Germinal center (tissue), 1 donor: ENCODE measurements around the gene RAD50.
"Not testable (repeated sequence)": the region's sequence is repeated elsewhere in the genome, so short reads cannot be mapped to it uniquely, and the experiment has no call there.

Experiments used
- DNase-seq: peaks from one replicate; pipeline ENCODE4 v3.0.0; 2012; ENCODE audit warnings: mixed read lengths, low spot score

Gene RAD50

DNA sequence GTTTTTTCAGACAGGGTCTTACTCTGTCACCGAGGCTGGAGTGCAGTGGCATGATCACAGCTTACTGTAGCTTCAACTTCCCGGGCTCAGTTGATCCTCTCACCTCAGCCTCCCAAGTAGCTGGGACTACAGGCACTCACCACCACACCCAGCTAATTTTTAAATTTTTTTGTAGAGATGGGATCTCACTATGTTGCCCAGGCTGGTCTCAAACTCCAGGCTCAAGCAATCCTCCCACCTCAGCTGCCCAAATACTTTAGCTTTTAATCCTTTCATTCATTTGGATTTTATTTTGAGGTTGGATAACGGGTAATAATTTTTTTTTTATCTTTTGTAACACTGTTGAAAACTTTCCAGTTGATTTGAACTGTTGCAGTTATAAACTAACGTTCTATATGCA is 76.8 kb downstream of the RAD50 start:
- not testable (repeated sequence) for DNase-seq

- DNase-seq: no peak
Observed at GRCh38 chr5:132635873-132636272, 79.1 kb downstream of the RAD50 start.

- no peak for DNase-seq
Observed at GRCh38 chr5:132637241-132637640, 80.5 kb downstream of the RAD50 start.

DNA sequence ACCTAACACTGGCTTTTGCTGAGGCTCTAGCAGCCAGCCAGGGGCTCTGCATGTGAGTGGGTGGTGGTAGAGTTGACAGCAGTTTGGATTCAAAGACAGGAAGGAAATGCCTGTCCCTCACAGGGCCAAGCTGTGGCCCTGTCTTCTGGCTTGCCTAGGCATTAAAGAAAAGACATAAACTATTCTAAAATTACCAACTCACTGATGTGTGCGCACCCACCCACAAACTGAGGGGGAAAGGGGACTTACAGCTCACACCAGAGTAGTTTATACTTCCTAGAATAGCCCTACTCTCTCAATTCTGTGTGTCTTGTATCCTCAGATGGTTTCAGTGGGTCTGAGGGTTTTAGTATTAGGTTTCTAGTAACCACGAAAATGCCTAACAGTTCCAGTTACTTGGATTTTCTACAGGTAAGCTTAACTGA is 82.9 kb downstream of the RAD50 start:
- no peak for DNase-seq

DNA sequence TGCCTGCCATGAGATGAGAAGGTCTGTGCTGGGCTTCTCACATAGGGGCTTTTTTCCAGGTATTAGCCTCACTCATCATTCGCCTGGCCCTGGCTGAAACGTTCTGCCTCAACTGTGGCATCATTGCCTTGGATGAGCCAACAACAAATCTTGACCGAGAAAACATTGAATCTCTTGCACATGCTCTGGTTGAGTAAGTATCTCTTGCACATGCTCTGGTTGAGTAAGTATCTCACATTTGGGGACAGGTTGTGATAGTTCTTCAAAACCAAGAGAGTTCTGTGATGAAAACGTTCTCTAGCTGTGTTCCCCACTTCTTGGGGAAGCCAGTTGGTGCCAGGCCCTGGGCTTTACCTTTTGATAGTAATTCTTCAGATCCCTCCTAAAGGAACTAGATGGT is 83.8 kb downstream of the RAD50 start:
- DNase-seq: no peak

DNA sequence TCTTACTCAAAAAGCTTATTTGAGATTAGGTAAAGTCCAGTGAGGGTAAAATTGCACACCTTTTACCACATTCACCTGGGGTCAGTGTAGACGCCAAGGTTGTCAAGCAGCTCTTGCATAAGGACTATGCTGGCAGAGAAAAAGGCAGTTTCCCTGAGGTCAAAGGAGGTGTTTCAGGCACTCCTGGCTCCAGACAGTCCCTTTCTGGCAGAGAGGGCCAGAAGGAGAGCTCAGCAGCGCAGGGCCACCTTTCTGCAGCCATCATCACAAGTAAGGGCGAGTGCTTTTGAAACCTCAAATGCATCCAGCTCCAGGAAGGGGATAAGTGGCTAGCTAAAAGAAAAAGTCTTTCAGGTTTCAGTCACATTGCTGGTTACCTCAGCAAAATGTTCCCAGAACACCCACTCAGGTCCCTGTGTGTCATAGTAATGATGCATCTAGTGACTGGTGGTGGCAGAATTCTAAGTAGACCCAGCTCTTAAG is 84.5 kb downstream of the RAD50 start:
- no peak for DNase-seq

DNA sequence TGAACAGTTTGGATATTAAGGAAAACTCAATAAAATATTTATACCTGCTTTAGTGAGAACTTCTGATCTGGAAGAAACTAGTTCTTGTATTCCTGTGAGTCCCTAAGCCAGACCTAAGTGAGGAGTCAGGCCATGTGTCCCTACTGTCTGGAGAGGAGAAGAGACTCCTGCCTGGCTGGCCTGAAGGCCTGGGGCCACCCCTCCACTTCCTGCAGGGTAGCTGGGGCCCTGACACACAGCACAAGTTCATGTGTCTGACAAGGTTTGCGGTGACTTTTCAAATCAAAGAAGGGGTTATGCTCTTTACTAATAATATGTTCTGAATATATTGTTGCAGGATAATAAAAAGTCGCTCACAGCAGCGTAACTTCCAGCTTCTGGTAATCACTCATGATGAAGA is 85.1 kb downstream of the RAD50 start:
- DNase-seq: no peak

DNA sequence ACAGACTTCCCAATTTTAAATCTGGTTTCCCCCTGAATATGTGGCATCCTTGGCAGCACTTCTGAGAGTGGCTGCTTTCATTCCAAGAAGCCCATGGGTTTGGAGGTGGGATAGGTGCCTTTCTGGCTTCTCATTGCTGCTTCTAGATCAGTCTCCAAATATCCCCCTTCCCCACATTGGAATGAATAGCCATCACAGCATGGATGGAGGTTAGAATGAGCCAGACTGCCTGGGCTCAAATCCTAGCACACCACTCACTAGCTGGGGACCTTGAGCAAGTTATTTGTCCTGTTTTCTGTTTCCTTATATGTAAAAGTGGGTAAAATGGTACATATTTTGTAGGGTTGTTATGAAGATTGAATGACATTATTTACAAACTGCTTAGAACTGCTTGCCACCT is 87.4 kb downstream of the RAD50 start:
- no peak for DNase-seq

DNA sequence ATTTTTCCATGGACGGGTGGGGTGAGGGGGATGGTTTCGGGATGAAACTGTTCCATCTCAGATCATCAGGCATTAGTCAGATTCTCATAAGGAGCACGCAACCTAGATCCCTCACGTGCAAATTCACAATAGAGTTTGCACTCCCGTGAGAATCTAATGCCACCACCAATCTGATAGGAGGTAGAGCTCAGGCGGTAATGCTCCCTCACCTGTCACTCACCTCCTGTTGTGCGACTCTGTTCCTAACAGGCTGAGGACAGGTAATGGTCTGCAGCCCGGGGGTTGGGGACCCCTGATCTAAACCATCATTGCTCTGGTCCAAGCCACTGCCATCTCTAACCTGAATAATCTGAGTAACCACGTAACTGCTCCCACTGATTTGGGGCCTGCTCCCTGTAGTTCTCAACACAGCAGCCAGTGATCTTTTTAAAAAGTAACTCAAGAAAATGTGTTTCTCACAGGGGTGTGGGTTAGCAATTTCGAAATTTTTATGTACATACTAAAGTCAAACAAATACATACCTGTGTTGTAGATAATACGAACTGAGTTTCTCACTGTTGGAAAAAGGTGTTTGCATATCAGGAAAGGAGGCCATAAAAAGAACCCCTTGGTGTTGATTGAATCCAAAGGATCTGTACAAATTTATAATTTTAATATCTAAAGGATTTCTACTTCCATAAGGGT is 89.9 kb downstream of the RAD50 start:
- no peak for DNase-seq

DNA sequence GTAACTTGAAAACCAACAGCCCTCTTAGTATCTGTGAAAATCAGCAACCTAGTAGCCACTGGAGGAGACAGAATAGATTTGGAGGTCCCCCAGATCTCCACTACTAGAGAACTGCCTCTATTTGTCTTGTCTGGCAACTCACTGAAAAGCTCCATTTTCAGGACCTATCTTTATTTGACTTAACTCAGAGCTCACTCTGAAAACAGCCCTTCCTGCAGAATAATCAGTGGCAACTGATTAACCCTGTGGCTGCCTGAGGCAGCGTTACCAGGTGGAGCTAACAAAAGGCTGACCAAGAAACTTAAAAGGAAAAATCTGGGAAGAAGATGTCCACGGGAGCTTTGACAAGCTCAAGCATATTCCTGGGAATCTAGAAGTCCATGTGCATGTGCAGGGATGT is 90.7 kb downstream of the RAD50 start:
- no peak for DNase-seq

- DNase-seq: no peak
Observed at GRCh38 chr5:132648355-132648754, 91.6 kb downstream of the RAD50 start.

GRCh38 chr5:132651838-132652469 is 95.2 kb downstream of the RAD50 start:
- no peak for DNase-seq

- no peak for DNase-seq
Observed at GRCh38 chr5:132653716-132654115, 96.9 kb downstream of the RAD50 start.

DNA sequence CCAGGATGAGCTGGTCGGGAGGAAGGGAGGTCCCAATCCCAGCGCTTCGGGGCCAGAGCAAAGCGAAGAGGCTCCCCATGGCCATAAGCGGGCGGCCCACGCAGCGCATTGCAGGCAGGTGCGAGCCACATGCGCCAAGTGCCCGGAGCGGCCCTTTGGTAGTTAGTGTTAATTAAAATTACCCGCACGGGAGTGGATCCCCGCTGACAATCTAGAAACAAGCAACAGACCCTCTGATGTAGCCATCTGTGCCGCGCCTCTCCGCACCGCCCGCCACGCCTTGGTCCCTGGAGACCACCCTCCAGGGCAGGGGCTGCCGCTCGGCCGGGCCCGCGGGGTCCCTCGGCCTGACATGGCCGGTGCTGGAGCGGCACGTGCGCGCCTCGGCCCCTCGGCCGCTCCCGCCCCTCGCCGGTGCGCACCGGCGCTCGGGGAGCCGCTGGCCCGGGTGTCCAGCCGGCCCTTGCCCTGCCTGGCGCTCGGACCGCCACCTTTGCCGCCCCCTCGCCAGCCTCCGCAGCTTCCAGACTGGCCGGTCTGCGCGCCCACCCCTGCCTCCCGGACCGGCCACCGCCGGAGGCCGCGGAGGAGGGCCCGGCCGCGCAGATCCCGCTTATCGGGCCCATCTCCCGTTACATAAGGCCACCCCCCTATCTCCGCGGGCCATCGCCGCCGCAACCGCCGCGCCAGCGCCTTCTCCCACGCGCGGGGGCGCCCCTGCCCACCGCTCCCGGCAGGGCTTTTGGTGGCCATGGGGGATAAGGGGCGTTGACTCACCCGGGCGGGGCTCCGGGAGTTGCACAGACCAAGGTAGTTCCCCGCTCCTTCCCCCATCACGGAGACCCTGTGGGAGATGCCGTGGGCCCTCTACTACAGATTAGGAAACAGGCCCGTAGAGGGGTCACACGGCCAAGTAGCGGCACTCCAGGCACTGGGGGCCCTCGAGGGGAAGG is 99.3 kb downstream of the RAD50 start:
- no peak for DNase-seq

DNA sequence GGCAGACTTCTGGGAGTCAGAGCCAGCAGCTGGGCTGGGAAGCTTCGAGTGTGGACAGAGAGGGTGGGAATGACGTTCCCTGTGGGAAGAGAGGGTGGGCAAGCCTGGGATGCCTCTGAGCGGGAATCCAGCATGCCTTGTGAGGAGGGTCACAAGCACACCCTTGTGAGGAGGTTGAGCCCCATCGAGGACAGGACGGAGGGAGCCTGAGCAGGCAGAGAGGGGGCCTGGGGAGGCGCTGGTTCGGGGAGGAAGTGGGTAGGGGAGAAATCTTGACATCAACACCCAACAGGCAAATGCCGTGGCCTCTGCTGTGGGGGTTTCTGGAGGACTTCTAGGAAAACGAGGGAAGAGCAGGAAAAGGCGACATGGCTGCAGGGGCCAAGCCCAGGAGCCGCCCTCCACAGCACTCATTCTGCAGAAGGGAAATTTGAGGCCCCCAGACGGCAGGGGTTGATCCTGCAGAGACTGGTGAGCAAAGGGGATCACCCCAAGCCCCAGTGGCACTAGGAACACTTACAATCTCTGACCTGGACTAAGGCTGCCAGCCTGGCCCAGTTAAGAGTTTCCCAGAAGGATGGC is 100.1 kb downstream of the RAD50 start:
- DNase-seq: no peak

- DNase-seq: no peak
Observed at GRCh38 chr5:132657676-132658380, 101.1 kb downstream of the RAD50 start, which contains the start of gene IL13. IL13 (plus strand) TSS chr5:132658173; CDS start chr5:132658187, 14 bp downstream.

DNA sequence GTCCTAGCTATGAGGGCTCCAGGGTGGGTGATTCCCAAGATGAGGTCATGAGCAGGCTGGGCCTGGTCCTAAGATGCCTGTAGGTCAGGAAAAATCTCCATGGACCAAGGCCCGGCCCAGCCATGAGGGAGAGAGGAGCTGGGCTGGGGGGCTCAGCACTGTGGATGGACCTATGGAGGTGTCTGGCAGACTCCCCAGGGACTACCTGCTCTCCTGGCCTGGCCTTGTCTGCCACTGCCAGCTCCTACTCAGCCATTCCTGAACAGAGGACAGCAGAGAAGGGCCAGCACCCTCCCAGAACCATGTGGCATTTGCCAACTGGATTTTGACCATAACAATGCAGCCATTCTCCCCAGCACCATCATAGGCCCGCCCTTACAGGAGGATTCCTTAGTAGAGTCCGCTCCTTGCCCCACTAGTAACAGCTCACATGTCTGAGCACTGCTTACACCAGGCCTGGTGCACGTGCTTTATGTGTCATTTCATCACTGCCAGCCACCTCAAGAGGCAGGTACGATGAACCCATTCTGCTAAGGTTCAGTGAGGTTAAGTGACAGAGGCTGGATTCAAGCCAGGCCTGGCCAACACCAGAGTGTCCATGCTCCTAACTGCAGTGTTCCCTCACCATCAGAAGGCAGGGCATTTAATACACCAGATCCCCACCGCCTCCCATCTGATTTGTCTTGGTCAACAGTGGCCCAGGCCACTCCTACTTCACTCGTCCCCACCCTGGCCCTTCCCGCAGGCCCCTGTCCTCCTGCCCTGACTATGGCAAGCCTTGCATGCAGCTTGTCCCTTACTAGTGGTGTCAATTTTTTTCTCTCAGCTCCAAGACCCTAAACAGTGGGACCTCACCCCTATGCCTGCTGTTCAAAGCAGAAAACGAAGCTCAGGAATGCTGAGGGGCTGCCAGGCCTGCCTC is 101.9 kb downstream of the RAD50 start:
- DNase-seq: no peak

DNA sequence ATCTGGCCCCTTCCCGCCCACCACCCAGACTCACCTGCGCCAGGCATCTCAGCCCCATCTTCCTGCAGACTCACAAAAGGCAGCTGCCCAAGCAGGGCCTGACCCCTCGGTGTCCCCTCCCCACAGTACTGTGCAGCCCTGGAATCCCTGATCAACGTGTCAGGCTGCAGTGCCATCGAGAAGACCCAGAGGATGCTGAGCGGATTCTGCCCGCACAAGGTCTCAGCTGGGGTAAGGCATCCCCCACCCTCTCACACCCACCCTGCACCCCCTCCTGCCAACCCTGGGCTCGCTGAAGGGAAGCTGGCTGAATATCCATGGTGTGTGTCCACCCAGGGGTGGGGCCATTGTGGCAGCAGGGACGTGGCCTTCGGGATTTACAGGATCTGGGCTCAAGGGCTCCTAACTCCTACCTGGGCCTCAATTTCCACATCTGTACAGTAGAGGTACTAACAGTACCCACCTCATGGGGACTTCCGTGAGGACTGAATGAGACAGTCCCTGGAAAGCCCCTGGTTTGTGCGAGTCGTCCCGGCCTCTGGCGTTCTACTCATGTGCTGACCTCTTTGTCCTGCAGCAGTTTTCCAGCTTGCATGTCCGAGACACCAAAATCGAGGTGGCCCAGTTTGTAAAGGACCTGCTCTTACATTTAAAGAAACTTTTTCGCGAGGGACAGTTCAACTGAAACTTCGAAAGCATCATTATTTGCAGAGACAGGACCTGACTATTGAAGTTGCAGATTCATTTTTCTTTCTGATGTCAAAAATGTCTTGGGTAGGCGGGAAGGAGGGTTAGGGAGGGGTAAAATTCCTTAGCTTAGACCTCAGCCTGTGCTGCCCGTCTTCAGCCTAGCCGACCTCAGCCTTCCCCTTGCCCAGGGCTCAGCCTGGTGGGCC is 103.1 kb downstream of the RAD50 start:
- DNase-seq: no peak

DNA sequence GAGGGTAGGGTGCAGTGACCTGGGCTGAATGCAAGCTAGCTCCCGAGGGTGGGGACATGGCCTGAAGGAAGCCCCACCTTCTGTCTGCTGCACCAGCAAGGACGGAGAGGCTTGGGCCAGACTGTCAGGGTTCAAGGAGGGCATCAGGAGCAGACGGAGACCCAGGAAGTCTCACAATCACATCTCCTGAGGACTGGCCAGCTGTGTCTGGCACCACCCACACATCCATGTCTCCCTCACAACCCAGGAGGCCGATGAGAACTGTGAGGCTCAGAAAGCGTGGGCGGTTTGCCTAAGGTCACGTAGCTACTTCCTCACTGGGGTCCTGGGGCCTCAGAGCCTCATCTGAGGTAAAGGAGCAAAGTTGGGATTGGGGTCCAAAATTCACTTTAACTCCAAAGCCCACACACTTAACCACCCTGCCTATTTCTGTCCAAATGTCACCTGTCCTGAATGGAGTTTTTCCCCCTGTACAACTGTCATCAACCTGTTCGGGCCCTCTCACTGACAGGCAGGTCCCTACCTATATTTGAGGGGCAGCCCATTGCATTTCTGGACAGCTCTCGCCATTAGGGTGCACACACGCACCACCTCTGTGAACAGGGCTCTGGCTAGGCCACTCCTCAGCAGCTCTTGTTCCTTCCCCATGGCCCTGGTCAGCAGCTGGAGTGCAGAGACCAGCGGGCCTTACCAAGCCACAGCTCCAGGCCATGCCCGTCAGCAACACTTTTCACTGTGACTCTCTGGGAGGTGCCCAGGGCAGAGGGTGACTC is 104.6 kb downstream of the RAD50 start:
- no peak for DNase-seq
